Measurements from ENCODE around the gene LAYN. TPM values are rescaled to one million over a fixed set of nuclear protein-coding genes. Genes with fewer than 3 reads are reported as not detected.

LAYN gene
- total and polyA plus RNA-seq, 2 of the 13 experiments (the other 11 are each of a cell fraction or from before 2014, with no cell fraction given) = 0.17 TPM; not detected in 1

DNA sequence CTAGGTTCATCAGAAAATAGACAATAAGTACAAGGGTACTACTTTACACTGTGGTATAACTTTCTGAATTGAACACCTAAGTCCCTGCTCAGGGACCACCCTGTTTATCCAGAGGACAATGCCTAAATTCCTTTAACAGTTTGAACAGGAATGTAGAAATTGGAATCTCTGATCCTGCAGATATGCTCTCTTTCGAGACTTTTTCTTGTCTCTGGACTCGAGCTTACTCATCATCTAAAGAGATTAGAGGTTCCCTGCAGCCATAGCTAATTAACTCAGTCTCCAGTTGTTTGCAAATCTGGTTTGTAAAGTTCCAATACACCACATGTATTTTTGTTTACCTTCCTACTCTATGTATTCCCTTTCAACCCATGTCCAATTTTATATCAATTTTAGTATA lies 24.9 kb upstream of the LAYN start (continued):
- TF ChIP-seq, protein P1, sequence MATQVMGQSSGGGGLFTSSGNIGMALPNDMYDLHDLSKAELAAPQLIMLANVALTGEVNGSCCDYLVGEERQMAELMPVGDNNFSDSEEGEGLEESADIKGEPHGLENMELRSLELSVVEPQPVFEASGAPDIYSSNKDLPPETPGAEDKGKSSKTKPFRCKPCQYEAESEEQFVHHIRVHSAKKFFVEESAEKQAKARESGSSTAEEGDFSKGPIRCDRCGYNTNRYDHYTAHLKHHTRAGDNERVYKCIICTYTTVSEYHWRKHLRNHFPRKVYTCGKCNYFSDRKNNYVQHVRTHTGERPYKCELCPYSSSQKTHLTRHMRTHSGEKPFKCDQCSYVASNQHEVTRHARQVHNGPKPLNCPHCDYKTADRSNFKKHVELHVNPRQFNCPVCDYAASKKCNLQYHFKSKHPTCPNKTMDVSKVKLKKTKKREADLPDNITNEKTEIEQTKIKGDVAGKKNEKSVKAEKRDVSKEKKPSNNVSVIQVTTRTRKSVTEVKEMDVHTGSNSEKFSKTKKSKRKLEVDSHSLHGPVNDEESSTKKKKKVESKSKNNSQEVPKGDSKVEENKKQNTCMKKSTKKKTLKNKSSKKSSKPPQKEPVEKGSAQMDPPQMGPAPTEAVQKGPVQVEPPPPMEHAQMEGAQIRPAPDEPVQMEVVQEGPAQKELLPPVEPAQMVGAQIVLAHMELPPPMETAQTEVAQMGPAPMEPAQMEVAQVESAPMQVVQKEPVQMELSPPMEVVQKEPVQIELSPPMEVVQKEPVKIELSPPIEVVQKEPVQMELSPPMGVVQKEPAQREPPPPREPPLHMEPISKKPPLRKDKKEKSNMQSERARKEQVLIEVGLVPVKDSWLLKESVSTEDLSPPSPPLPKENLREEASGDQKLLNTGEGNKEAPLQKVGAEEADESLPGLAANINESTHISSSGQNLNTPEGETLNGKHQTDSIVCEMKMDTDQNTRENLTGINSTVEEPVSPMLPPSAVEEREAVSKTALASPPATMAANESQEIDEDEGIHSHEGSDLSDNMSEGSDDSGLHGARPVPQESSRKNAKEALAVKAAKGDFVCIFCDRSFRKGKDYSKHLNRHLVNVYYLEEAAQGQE (IDR thresholded peaks at IDR 0.05; ENCODE audit: borderline replicate concordance in 1 of 2, low read depth in 1 of 2, low read length in 2 of 2) = no peak
- TF ChIP-seq NFKB2 (CRISPR knock-in tag; IDR thresholded peaks at IDR 0.05; ENCODE audit: borderline replicate concordance) = no peak

DNA sequence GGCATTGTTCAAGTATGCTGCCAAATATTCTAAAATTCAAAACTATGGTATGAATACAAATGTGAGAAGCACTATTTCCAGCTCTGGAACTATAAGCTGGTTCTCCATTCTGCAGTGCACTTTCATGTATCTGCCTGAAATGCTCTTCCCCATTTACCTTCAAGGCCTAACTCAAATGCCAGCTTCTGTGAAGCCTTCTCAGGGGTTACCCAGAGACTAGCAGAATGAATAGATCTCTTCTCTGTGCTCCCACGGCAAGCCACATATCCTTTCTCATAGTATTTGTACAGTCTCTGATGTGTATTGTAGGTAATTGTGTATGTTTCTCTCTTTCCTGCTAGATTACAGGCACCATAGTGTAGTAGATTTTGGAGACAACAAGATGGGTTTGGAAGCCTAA lies 21.9 kb upstream of the LAYN start:
- in situ Hi-C loops (cut with HindIII; ENCODE audit: extremely low pct_ligation_motif_present, low pct_unique_long_range_greater_than_20kb) (no loop called here), intact Hi-C loops (cut with micrococcal nuclease; ENCODE audit: unreplicated experiment) (no loop called here)
- no TSS peak for BruUV-seq (replicated peaks)
- Histone ChIP-seq H3K9ac (ENCODE audit: insufficient read depth, low read depth, low read length) (no peak overlapping the region), H3K4me1 (ENCODE audit: insufficient read depth, low read length) (peaks cover 10% of the 10 kb centered on the region; the same call in 1 of the 2 replicates), H3K4me3 (replicated peaks in 1 of 3; ENCODE audit: insufficient read depth in 1 of 3, low read depth in 2 of 3, low read length in 3 of 3) (no peak overlapping the region), H3K9me3 (ENCODE audit: low read length) (no peaks in the 10 kb centered on the region), H3K27ac (ENCODE audit: extremely low read length, insufficient read depth, low read length) (no peak overlapping the region), H3K36me3 (replicated peaks in 1 of 2; ENCODE audit: control insufficient read depth in 1 of 2, insufficient read depth in 2 of 2, low read length in 2 of 2) (no peaks in the 10 kb centered on the region), H3K27me3 (ENCODE audit: control insufficient read depth in 1 of 2, insufficient read depth in 2 of 2, low read length in 2 of 2) (peaks cover 0 to 19% of the 10 kb centered on the region in 2 experiments; a peak in 1 of 5 replicates), H2AFZ (ENCODE audit: low read length) (no peak overlapping the region), H3K79me2 (ENCODE audit: insufficient read depth, low read length) (no peaks in the 10 kb centered on the region), H3K4me2 (ENCODE audit: low read depth, low read length) (no peak overlapping the region), H4K20me1 (ENCODE audit: insufficient read depth, low read length) (no peaks in the 10 kb centered on the region)
- ChIA-PET CTCF (ENCODE audit: low intra/inter-chr PET ratio, low total read pairs) (no interaction called here), POLR2A (no interaction called here)
- no peak for TF ChIP-seq MED8 (CRISPR knock-in tag; IDR thresholded peaks at IDR 0.05; ENCODE audit: insufficient replicate concordance)
- no peak for TF ChIP-seq SOX5 (CRISPR knock-in tag; IDR thresholded peaks at IDR 0.05; ENCODE audit: borderline replicate concordance)
- no peak for TF ChIP-seq RXRB (CRISPR knock-in tag; IDR thresholded peaks at IDR 0.05; ENCODE audit: borderline replicate concordance)
- TF ChIP-seq ZNF510 (CRISPR knock-in tag; IDR thresholded peaks at IDR 0.05; ENCODE audit: low read depth) = no peak
- TF ChIP-seq SMARCE1 (IDR thresholded peaks at IDR 0.05; ENCODE audit: borderline replicate concordance) = no peak
- TF ChIP-seq, protein P2, sequence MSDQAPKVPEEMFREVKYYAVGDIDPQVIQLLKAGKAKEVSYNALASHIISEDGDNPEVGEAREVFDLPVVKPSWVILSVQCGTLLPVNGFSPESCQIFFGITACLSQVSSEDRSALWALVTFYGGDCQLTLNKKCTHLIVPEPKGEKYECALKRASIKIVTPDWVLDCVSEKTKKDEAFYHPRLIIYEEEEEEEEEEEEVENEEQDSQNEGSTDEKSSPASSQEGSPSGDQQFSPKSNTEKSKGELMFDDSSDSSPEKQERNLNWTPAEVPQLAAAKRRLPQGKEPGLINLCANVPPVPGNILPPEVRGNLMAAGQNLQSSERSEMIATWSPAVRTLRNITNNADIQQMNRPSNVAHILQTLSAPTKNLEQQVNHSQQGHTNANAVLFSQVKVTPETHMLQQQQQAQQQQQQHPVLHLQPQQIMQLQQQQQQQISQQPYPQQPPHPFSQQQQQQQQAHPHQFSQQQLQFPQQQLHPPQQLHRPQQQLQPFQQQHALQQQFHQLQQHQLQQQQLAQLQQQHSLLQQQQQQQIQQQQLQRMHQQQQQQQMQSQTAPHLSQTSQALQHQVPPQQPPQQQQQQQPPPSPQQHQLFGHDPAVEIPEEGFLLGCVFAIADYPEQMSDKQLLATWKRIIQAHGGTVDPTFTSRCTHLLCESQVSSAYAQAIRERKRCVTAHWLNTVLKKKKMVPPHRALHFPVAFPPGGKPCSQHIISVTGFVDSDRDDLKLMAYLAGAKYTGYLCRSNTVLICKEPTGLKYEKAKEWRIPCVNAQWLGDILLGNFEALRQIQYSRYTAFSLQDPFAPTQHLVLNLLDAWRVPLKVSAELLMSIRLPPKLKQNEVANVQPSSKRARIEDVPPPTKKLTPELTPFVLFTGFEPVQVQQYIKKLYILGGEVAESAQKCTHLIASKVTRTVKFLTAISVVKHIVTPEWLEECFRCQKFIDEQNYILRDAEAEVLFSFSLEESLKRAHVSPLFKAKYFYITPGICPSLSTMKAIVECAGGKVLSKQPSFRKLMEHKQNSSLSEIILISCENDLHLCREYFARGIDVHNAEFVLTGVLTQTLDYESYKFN (CRISPR knock-in tag; conservative IDR thresholded peaks at IDR 0.05) = no peak
- TF ChIP-seq ZNF292 (CRISPR knock-in tag; IDR thresholded peaks at IDR 0.05; ENCODE audit: borderline replicate concordance, low read depth) = no peak
- TF ChIP-seq ZNF20 (CRISPR knock-in tag; IDR thresholded peaks at IDR 0.05) = no peak
- 0% methylated on average over 1 of the region's 1 CpG for WGBS (ENCODE audit: low lambda C conversion rate)
- no peak for FAIRE-seq
- no peak for ATAC-seq
- no peak for DNase-seq (ENCODE audit: low spot score)
